GM19372 (cell line): Measurements from ENCODE around the gene EN1.

Source experiments
- ATAC-seq: cut with Tn5 transposase; IDR thresholded peaks from one replicate; pipeline ENCODE4 v1.9.1; 2021; ENCODE audit warnings: mild to moderate bottlenecking, low read depth, moderate library complexity; ENCODE audit not compliant: unreplicated experiment

The EN1 gene

GRCh38 chr2:118801151-118801550 is 46.3 kb downstream of the EN1 start:
- ATAC-seq, result no peak

- ATAC-seq, result no peak
Measured at GRCh38 chr2:118800736-118801135, 46.7 kb downstream of the EN1 start.

GRCh38 chr2:118794546-118794945 is 52.9 kb downstream of the EN1 start:
- no peak for ATAC-seq
